H1 (cell line): ENCODE data around the gene HYLS1. TPM values are rescaled to one million over a fixed set of nuclear protein-coding genes. Genes with fewer than 3 reads are reported as not detected.

Experiments used
- BCL11A ChIP-seq, 2 experiments: IDR thresholded peaks; one replicate each; pipeline ENCODE4 v1.6.1; 2011; ENCODE audit warnings: low read depth in 2 of 2, low read length in 2 of 2, mild to moderate bottlenecking in 2 of 2
- BRCA1 ChIP-seq: IDR thresholded peaks from 2 replicates; pipeline ENCODE4 v1.6.1; 2012; ENCODE audit warnings: low read depth, low read length, improper control_type of control experiment
- CHD1 ChIP-seq: IDR thresholded peaks from 2 replicates; pipeline ENCODE4 v1.6.1; 2012; ENCODE audit warnings: low read depth, low read length, improper control_type of control experiment
- CHD2 ChIP-seq: IDR thresholded peaks from 2 replicates; pipeline ENCODE4 v1.6.1; 2012; ENCODE audit warnings: low read length, improper control_type of control experiment
- JUN ChIP-seq: IDR thresholded peaks from 2 replicates; pipeline ENCODE4 v1.6.1; 2011; ENCODE audit warnings: low read depth, mild to moderate bottlenecking, improper control_type of control experiment, low read length
- KDM4A ChIP-seq: IDR thresholded peaks from one replicate; pipeline ENCODE4 v1.7.1; 2012; ENCODE audit warnings: low read depth, mild to moderate bottlenecking, moderate library complexity, low read length, inconsistent platforms; ENCODE audit not compliant: severe bottlenecking
- POLR2A ChIP-seq, 2 experiments: IDR thresholded peaks; 1 replicate in 1 of 2; 2 replicates in 1 of 2; pipeline ENCODE4 v1.6.1; 2011; ENCODE audit warnings: low read depth in 2 of 2, low read length in 2 of 2, mild to moderate bottlenecking in 2 of 2; ENCODE audit errors: control extremely low read depth in 1 of 2
- SIRT6 ChIP-seq: IDR thresholded peaks from one replicate; pipeline ENCODE4 v1.7.1; 2012; ENCODE audit warnings: low read length, inconsistent platforms
- SIX5 ChIP-seq: IDR thresholded peaks from 2 replicates; pipeline ENCODE4 v1.6.1; 2011; ENCODE audit warnings: mild to moderate bottlenecking, low read depth, low read length
- SP1 ChIP-seq: IDR thresholded peaks from 2 replicates; pipeline ENCODE4 v1.6.1; 2011; ENCODE audit warnings: low read depth, low read length
- polyA plus RNA-seq, 7 experiments: library from polyadenylated mRNA; depleted of rRNA in 3 of 7; stranded (reverse) in 5 of 7; unstranded in 2 of 7; fragments of >200 nt in 5 of 7; fragments of 200-250 nt in 2 of 7; gene quantifications; 1 replicate in 5 of 7; 2 replicates in 1 of 7; 4 replicates in 1 of 7; pipeline versions ENCODE4 v1.2.1 to v1.2.3, GENCODE V29; 2011 to 2013; ENCODE audit warnings: missing spikeins in 2 of 7, mixed read lengths in 2 of 7
- total RNA-seq: library from RNA; stranded (reverse); fragmentation: NEBNext Ultra II Directional; extraction: Animal tissue kit (Norgen Biotek cat#: 25700); gene quantifications from 2 replicates; pipeline ENCODE4 v1.2.1, GENCODE V29; 2021

Gene HYLS1
- total and polyA plus RNA-seq, 2 of the 8 experiments (the other 6 are each of a cell fraction or from before 2014, with no cell fraction given): 5.1 to 11.6 TPM

GRCh38 chr11:125947419-125948277 is 60.2 kb downstream of the HYLS1 start (continued):
- TF ChIP-seq BRCA1: no peak
- TF ChIP-seq CHD2: no peak
- no peak for TF ChIP-seq JUN
- TF ChIP-seq SIX5: no peak
- TF ChIP-seq POLR2A (IDR thresholded peaks at IDR 0.05; ENCODE audit: control extremely low read depth in 1 of 2, low read depth in 2 of 2, low read length in 2 of 2): no peak
- no peak for TF ChIP-seq KDM4A
- TF ChIP-seq SIRT6: no peak
- TF ChIP-seq CHD1: no peak
- TF ChIP-seq SP1: no peak
- no peak for TF ChIP-seq BCL11A (IDR thresholded peaks at IDR 0.05; ENCODE audit: low read depth in 2 of 2, low read length in 2 of 2)
